Liver (tissue), 3 donors: Measurements from ENCODE around the gene CHN2.

Experiments
- FOXA1 ChIP-seq: IDR thresholded peaks from 2 replicates; pipeline ENCODE4 v1.6.1; 2016; ENCODE audit warnings: antibody characterized with exemption
- HNF4G ChIP-seq: IDR thresholded peaks from 2 replicates; pipeline ENCODE4 v1.6.1; 2016; ENCODE audit warnings: antibody characterized with exemption
- NR2F2 ChIP-seq: IDR thresholded peaks from 2 replicates; pipeline ENCODE4 v1.6.1; 2016; ENCODE audit warnings: antibody characterized with exemption
- RAD21 ChIP-seq, 2 donors: IDR thresholded peaks; 2 replicates each; pipeline ENCODE4 v1.6.1; 2016; ENCODE audit warnings: antibody characterized with exemption in 2 of 2, mild to moderate bottlenecking in 2 of 2
- REST ChIP-seq: IDR thresholded peaks from 2 replicates; pipeline ENCODE4 v1.6.1; 2016; ENCODE audit warnings: antibody characterized with exemption, mild to moderate bottlenecking
- RXRA ChIP-seq, 2 donors: IDR thresholded peaks; 2 replicates each; pipeline ENCODE4 v1.6.1; 2017 to 2018; ENCODE audit warnings: antibody characterized with exemption in 2 of 2, mild to moderate bottlenecking in 1 of 2
- SP1 ChIP-seq: IDR thresholded peaks from 2 replicates; pipeline ENCODE4 v1.6.1; 2018; ENCODE audit warnings: antibody characterized with exemption, mild to moderate bottlenecking
- YY1 ChIP-seq: IDR thresholded peaks from 2 replicates; pipeline ENCODE4 v1.6.1; 2016; ENCODE audit warnings: antibody characterized with exemption, mild to moderate bottlenecking
- TF ChIP-seq, protein P1 (sequence below): fragments of 150-350 bp; IDR thresholded peaks from 2 replicates; pipeline ENCODE4 v1.5.1; 2017; ENCODE audit warnings: improper control_type of control experiment, low read depth, low read length; ENCODE audit not compliant: missing input control
- TF ChIP-seq, protein P2 (sequence below): IDR thresholded peaks from 2 replicates; pipeline ENCODE4 v1.6.1; 2016; ENCODE audit warnings: antibody characterized with exemption
- TF ChIP-seq, protein P3 (sequence below): IDR thresholded peaks from 2 replicates; pipeline ENCODE4 v1.6.1; 2016; ENCODE audit warnings: antibody characterized with exemption
- donor health status: healthy.
- donor health status: healthy.

- TF ChIP-seq RAD21 (IDR thresholded peaks at IDR 0.05) (no peak), REST (no peak), NR2F2 (no peak), HNF4G (no peak), YY1 (no peak), RXRA (IDR thresholded peaks at IDR 0.05) (peak; percentile 22 to 26), FOXA1 (no peak), SP1 (no peak)
- TF ChIP-seq, protein P1, sequence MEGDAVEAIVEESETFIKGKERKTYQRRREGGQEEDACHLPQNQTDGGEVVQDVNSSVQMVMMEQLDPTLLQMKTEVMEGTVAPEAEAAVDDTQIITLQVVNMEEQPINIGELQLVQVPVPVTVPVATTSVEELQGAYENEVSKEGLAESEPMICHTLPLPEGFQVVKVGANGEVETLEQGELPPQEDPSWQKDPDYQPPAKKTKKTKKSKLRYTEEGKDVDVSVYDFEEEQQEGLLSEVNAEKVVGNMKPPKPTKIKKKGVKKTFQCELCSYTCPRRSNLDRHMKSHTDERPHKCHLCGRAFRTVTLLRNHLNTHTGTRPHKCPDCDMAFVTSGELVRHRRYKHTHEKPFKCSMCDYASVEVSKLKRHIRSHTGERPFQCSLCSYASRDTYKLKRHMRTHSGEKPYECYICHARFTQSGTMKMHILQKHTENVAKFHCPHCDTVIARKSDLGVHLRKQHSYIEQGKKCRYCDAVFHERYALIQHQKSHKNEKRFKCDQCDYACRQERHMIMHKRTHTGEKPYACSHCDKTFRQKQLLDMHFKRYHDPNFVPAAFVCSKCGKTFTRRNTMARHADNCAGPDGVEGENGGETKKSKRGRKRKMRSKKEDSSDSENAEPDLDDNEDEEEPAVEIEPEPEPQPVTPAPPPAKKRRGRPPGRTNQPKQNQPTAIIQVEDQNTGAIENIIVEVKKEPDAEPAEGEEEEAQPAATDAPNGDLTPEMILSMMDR: no peak
- TF ChIP-seq, protein P2, sequence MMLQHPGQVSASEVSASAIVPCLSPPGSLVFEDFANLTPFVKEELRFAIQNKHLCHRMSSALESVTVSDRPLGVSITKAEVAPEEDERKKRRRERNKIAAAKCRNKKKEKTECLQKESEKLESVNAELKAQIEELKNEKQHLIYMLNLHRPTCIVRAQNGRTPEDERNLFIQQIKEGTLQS: no peak
- TF ChIP-seq, protein P3, sequence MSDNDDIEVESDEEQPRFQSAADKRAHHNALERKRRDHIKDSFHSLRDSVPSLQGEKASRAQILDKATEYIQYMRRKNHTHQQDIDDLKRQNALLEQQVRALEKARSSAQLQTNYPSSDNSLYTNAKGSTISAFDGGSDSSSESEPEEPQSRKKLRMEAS: no peak
These were observed 293.8 kb downstream of the CHN2 start for GRCh38 chr7:29488203-29488970.
